Panc1 (cell line): ENCODE data around the gene KNG1. TPM values are rescaled to one million over a fixed set of nuclear protein-coding genes. Genes with fewer than 3 reads are reported as not detected.
"Not testable (repeated sequence)": the region's sequence is repeated elsewhere in the genome, so short reads cannot be mapped to it uniquely, and the experiment has no call there.

Experiments used
- ATAC-seq: fragments of 200-7000 bp; cut with Tn5 transposase; 2 replicates; pipeline ENCODE4 v1.9.1; 2020; ENCODE audit warnings: mild to moderate bottlenecking, moderate library complexity
- BruUV-seq: library from RNA; stranded (reverse); fragments of 400-500 nt; replicated peaks from 2 replicates; lab custom pipeline; 2021; lab: Mats Ljungman, UMichigan
- CTCF ChIA-PET: fragments of 300-600 bp; sonication (Branson Sonifier 250); formaldehyde crosslinking; loops from one replicate; lab custom pipeline; 2022; ENCODE audit warnings: antibody characterized with exemption; lab: Charles Lee
- POLR2A ChIA-PET: fragments of 300-600 bp; sonication (Branson Sonifier 250); formaldehyde crosslinking; loops from one replicate; lab custom pipeline; 2022; ENCODE audit warnings: antibody characterized with exemption; lab: Charles Lee
- DNase-seq: peaks from one replicate; pipeline ENCODE4 v3.0.0-alpha.2; 2010; ENCODE audit warnings: low read depth, low spot score
- H3K27ac ChIP-seq: 2 replicates; pipeline ENCODE4 v1.5.1; 2011; ENCODE audit warnings: mild to moderate bottlenecking, low read length, inconsistent platforms
- H3K27me3 ChIP-seq: fragments of 200-500 bp; sonication (Bioruptor generic); 2 replicates; pipeline ENCODE4 v1.6.0; 2014; ENCODE audit warnings: low read length, inconsistent platforms; ENCODE audit not compliant: control insufficient read depth, insufficient read depth
- H3K36me3 ChIP-seq: fragments of 200-500 bp; sonication (Bioruptor generic); 2 replicates; pipeline ENCODE4 v1.5.1; 2014; ENCODE audit warnings: inconsistent platforms, mild to moderate bottlenecking, low read length, moderate library complexity; ENCODE audit not compliant: control insufficient read depth, insufficient read depth
- H3K4me1 ChIP-seq: 2 replicates; pipeline ENCODE4 v1.5.1; 2011; ENCODE audit warnings: inconsistent platforms, mild to moderate bottlenecking, low read length, moderate library complexity; ENCODE audit not compliant: control insufficient read depth, insufficient read depth
- H3K4me3 ChIP-seq, 2 experiments: 2 replicates each; pipeline ENCODE4 v1.5.1; 2011 to 2012; ENCODE audit warnings: low read depth in 2 of 2, low read length in 2 of 2, mild to moderate bottlenecking in 2 of 2, inconsistent platforms in 1 of 2, moderate library complexity in 1 of 2
- H3K9me3 ChIP-seq: fragments of 200-500 bp; sonication (Bioruptor generic); 2 replicates; pipeline ENCODE4 v1.5.1; 2014; ENCODE audit warnings: low read depth, mild to moderate bottlenecking, inconsistent platforms, low read length, moderate library complexity; ENCODE audit not compliant: control insufficient read depth, insufficient read depth
- POLR2AphosphoS5 ChIP-seq: IDR thresholded peaks from 2 replicates; pipeline ENCODE4 v1.6.1; 2012; ENCODE audit warnings: mild to moderate bottlenecking, low read depth, low read length, moderate library complexity
- REST ChIP-seq, 2 experiments: IDR thresholded peaks; 2 replicates each; pipeline ENCODE4 v1.6.1; 2011 to 2012; ENCODE audit warnings: low read depth in 2 of 2, control low read depth in 1 of 2, low read length in 1 of 2, mild to moderate bottlenecking in 1 of 2, moderate library complexity in 1 of 2; ENCODE audit not compliant: insufficient read depth in 1 of 2
- SIN3A ChIP-seq: IDR thresholded peaks from 2 replicates; pipeline ENCODE4 v1.6.1; 2012; ENCODE audit warnings: low read depth, mild to moderate bottlenecking, low read length, moderate library complexity, borderline replicate concordance; ENCODE audit not compliant: insufficient read depth
- TCF7L2 ChIP-seq: IDR thresholded peaks from 2 replicates; pipeline ENCODE4 v1.6.1; 2011; ENCODE audit warnings: mild to moderate bottlenecking, low read depth, low read length, inconsistent platforms
- in situ Hi-C: cut with HindIII; loops from 2 replicates; pipeline ENCODE4 v1.10.0; 2016; ENCODE audit warnings: low sequenced_read_pairs, low pct_unique_long_range_greater_than_20kb
- intact Hi-C: fragments of 100-400 bp; cut with micrococcal nuclease; formaldehyde crosslinking; loops from one replicate; pipeline ENCODE4 v1.10.0; 2022; ENCODE audit not compliant: unreplicated experiment
- total RNA-seq: library from RNA; stranded (reverse); gene quantifications from one replicate; pipeline ENCODE4 v1.2.1, GENCODE V29; 2021; ENCODE audit not compliant: unreplicated experiment
- TF ChIP-seq, protein P1 (sequence below): fragments of 450-650 bp; IDR thresholded peaks from 2 replicates; pipeline ENCODE4 v1.5.1; 2017; ENCODE audit warnings: mild to moderate bottlenecking

KNG1 gene
- total RNA-seq, 1 experiment from 2014 or later, result 0.23 TPM

DNA sequence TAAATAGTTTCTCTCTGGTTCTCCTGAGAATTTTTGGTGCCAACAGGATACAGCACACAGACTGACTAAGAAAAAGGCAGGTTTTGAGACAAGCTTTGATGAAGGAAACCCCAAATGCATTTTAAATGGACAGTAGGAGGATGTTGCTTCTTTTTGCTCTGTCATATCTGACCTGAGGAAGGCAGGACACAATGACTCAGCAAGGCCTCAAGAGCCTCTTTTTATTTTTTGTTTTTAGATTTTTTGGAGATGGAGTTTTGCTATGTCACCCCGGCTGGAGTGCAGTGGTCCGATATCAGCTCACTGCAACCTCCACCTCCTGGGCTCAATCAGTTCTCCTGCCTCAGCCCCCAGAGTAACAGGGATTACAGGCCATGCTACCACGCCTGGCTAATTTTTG lies 16.9 kb upstream of the KNG1 start:
- Histone ChIP-seq H3K27ac (no peak overlapping the region), H3K4me1 (no peaks in the 10 kb centered on the region), H3K4me3 (no peak overlapping the region), H3K27me3 (peaks cover 3% of the 10 kb centered on the region; the same call in 1 of the 2 replicates), H3K36me3 (no peaks in the 10 kb centered on the region), H3K9me3 (no peaks in the 10 kb centered on the region)
- ChIA-PET POLR2A (no interaction called here), CTCF (no interaction called here)
- in situ Hi-C loops (no loop called here), intact Hi-C loops (no loop called here)
- DNase-seq (no peak), ATAC-seq (no peak)
- no peak for TF ChIP-seq SIN3A
- no peak for TF ChIP-seq TCF7L2
- TF ChIP-seq POLR2AphosphoS5, result no peak
- TF ChIP-seq, protein P1, sequence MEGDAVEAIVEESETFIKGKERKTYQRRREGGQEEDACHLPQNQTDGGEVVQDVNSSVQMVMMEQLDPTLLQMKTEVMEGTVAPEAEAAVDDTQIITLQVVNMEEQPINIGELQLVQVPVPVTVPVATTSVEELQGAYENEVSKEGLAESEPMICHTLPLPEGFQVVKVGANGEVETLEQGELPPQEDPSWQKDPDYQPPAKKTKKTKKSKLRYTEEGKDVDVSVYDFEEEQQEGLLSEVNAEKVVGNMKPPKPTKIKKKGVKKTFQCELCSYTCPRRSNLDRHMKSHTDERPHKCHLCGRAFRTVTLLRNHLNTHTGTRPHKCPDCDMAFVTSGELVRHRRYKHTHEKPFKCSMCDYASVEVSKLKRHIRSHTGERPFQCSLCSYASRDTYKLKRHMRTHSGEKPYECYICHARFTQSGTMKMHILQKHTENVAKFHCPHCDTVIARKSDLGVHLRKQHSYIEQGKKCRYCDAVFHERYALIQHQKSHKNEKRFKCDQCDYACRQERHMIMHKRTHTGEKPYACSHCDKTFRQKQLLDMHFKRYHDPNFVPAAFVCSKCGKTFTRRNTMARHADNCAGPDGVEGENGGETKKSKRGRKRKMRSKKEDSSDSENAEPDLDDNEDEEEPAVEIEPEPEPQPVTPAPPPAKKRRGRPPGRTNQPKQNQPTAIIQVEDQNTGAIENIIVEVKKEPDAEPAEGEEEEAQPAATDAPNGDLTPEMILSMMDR, result no peak
- no peak for TF ChIP-seq REST (IDR thresholded peaks at IDR 0.05; ENCODE audit: insufficient read depth in 1 of 2, low read depth in 2 of 2, low read length in 1 of 2)
- no TSS peak for BruUV-seq

GRCh38 chr3:186702451-186702850 lies 14.7 kb upstream of the KNG1 start:
- in situ Hi-C loops, intact Hi-C loops: not testable (repeated sequence)

DNA sequence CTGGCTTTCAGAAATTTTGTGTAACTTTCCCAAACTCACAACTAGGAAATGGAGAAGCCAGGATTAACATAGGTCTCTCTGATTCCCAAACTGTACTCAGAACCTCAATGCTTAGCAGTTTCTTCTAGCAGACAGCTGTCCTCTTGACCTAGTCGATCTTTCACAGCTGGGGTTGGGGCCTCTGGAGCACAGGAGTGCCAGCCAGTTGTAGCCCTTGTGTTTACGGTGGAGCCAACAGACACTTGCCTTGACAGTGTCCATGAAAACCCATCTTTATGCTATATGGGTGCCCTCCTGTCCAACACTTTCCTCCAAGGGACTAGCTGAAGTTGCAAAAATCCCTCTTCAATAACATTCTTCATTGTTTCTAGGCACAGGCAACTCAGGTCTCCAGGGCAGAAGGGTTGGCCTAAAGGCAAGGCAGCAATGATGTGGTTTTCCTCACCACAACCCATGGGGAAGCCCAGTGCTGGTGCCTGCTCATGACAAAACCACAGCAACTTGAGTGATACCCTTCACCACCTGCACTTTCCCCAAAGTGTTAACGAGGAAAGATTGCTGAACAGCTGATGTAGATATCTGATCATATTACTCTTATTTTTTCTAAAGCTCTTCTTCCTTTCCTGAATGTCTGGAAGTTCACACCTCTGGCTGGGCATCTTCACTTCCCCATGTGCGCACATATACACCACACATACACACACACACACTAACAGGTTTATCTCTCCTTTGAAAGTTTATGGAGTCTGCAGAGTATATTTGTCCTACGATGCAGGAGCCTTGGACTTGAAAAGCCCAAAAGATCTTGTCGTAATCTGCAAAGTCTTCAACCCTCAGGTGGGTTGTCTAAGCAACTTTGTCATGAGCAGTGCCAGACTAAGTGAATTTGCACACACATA lies 11.0 kb upstream of the KNG1 start:
- no TSS peak for BruUV-seq
- in situ Hi-C loops (no loop called here), intact Hi-C loops (no loop called here)
- no peak for TF ChIP-seq REST (IDR thresholded peaks at IDR 0.05; ENCODE audit: insufficient read depth in 1 of 2, low read depth in 2 of 2, low read length in 1 of 2)
- TF ChIP-seq TCF7L2, result no peak
- no peak for TF ChIP-seq POLR2AphosphoS5
- no peak for TF ChIP-seq SIN3A
- TF ChIP-seq, protein P1, result no peak
- no peak for DNase-seq
- Histone ChIP-seq H3K27ac (no peak overlapping the region), H3K36me3 (no peaks in the 10 kb centered on the region), H3K4me3 (no peak overlapping the region), H3K27me3 (peaks cover 3% of the 10 kb centered on the region; the same call in 1 of the 2 replicates), H3K9me3 (no peaks in the 10 kb centered on the region), H3K4me1 (no peaks in the 10 kb centered on the region)
- ATAC-seq, result no peak
- CTCF ChIA-PET, result no interaction called here
- POLR2A ChIA-PET, result no interaction called here

More at GRCh38 chr3:186702451-186702850, 14.7 kb upstream of the KNG1 start:
- H3K27ac ChIP-seq, CTCF ChIA-PET, H3K4me3 ChIP-seq, H3K9me3 ChIP-seq, BruUV-seq, H3K36me3 ChIP-seq, H3K27me3 ChIP-seq, DNase-seq, ATAC-seq, POLR2A ChIA-PET, H3K4me1 ChIP-seq: not testable (repeated sequence)
